ENCODE data around the gene ZDHHC4.
"Not testable (repeated sequence)": the region's sequence is repeated elsewhere in the genome, so short reads cannot be mapped to it uniquely, and the experiment has no call there.

The ZDHHC4 gene

DNA sequence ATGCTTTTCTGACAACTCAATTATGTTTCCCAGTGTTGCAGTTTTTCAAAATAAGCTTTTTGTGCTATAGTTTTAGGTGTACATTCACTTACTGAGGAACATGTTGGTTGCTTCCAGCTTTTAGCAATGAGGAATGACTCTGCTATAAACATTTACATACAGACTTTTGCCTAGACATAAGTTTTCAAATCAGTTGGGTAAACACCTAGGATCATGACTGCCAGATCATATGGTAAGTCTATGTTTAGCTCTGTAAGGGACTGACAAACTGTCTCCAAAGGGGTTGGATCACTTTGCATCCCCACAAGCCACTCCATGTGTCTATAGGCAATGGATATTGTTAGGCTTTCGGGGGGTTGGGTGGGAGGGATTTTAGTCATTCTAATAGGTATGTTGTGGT lies 15.1 kb upstream of the ZDHHC4 start:
- DNase-seq = no peak

DNA sequence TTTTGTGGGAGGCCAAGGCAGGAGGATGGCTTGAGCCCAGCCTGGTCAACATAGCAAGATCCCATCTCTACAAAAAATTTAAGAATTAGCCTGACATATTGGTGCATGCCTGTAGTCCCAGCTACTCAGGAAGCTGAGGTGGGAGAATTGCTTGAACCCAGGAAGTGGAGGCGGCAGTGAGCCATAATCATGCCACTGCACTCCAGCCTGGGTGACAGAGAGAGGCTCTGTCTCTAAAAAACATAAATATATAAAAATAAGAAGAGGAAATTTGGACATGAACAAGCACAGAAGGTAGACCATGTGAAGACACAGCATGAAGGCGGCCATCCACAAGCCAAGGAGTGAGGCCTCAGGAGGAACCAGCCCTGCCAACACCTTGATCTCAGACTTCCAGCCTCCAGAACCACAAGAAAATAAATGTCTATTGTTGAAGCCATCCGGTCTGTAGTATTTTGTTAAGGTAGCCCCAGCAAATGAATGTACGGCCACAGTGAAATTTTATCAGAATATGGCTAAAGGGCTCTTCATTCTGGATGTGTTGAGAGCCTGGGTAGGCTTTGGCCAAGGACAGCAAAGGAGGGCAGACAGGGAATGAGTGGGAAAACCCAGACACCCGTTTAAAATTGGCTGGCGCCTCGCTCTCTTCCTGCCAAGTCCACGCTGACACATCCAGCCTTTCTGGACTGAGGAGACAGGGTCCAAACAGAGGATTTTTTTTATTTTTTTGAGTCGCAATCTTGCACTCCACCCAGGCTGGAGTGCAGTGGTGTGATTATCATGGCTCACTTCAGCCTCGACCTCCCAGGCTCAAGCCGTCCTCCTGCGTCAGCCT lies 13.1 kb upstream of the ZDHHC4 start:
- no peak for DNase-seq

DNA sequence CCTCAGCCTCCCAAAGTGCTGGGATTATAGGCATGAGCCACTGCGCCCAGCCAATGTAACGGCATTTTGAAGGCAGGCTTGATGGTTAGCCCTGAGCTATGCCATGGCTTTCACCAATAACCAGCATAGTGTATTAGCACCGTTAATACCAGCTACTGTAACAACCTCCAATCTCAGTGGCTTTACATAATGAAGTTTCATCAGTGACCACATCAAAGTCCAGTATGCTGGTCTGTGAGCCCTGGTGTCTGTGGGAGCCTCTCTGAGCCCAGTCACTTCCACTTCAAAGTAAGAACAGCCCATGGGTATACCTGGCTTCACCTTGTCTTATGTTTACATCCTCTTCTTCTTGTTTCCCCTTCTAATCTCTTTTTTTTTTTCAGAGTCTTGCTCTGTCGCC lies 11.6 kb upstream of the ZDHHC4 start:
- no peak for DNase-seq

DNA sequence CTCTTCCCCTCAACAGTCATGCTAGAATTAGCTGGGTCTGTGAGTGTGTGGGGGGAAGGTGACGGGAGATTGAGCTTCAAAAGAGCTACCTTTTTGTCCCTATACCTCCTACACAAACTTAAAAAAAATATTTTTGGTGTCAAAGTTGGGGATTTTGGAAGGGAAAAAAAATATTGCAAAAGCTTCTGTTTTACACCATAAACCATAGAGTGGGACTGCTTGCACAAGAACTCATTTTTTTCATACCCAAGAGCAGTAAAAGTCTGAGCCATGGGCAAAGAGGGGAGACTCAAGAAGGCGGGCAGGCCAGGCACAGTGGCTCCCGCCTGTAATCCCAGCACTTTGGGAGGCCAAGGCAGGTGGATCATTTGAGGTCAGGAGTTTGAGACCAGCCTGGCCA lies 9.4 kb upstream of the ZDHHC4 start:
- no peak for DNase-seq

GRCh38 chr7:6571160-6571779 lies 6.0 kb upstream of the ZDHHC4 start:
- no peak for DNase-seq

GRCh38 chr7:6575281-6576023 lies 1.8 kb upstream of the ZDHHC4 start:
- DNase-seq = no peak

DNA sequence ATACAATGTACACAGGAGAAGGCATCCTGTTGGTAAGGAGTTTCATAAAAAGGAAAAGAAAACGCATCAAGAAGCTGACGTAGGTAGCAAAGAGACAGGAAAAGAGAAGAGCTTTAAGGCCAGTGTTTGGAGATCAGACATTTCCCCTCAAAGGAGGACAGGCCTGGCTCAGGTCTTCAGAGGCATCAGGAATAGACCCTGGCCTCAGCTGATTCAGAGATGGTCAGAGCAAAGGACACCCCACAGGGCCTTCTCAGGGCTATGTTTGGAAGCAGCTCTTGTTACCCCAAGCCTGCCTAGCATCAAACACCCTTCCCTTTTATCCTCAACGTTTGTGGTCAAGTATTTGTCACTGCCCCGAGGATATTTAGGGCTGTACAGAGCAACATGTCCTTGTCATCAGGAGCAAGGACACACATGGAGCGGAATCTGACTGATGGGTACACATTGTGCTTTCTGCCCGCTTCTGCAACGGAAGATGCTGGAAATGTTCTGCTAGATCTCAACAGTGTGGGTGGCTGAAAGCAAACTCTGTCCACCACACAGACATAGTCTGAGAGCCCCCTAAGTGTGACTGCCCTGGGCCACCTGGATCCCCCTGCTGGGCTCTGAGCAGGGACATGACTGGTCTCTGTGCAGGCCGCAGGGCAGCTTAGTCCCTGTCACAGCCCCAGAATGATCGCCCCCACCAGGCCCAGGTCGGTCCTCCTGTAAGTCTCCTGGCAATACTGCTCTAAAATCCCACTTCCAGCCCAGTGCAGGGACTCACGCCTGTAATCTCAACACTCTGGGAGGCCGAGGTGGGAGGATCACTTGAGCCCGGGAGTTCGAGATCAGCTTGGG lies 1.0 kb upstream of the ZDHHC4 start:
- no peak for DNase-seq

- DNase-seq = peak; percentile 76
Measured at GRCh38 chr7:6576867-6577368, 336 bp upstream of the ZDHHC4 start.

- no peak for DNase-seq
Measured at GRCh38 chr7:6578114-6579084, 1.1 kb downstream of the ZDHHC4 start.

GRCh38 chr7:6579446-6579845 lies 2.2 kb downstream of the ZDHHC4 start:
- DNase-seq = no peak

DNA sequence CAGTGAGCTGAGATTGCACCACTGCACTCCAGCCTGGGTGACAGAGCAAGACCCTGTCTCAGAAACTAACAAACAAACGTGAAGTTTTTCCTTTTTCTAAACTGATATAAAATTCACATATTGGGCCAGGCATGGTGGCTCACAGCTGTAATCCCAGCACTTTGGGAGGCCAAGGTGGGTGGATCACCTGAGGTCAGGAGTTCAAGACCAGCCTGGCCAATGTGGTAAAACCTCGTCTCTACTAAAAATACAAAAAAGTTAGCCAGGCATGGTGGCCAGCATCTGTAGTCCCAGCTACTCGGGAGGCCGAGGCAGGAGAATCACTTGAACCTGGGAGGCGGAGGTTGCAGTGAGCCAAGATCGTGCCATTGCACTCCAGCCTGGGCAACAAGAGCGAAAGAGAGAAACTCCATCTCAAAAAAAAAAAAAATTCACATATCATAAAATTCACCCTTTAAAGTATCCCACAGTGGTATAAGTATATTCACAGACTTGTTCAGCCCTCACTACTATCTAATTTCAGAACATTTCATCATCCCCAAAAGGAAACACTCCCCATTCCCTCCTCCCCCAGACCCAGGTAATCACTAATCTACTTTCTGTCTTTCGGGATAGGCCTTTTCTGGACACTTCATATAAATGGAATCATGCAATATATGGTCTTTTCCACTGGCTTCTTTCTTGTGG lies 8.6 kb downstream of the ZDHHC4 start:
- not testable (repeated sequence) for DNase-seq

DNA sequence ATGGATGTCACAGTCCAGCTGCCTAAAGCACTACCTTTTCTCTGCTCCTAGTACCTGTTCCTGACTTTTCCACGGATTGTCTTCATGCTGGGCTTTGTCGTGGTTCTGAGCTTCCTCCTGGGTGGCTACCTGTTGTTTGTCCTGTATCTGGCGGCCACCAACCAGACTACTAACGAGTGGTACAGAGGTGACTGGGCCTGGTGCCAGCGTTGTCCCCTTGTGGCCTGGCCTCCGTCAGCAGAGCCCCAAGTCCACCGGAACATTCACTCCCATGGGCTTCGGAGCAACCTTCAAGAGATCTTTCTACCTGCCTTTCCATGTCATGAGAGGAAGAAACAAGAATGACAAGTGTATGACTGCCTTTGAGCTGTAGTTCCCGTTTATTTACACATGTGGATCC lies 11.3 kb downstream of the ZDHHC4 start:
- DNase-seq = no peak

- DNase-seq = no peak
Measured at GRCh38 chr7:6589151-6589828, 12.0 kb downstream of the ZDHHC4 start.

DNA sequence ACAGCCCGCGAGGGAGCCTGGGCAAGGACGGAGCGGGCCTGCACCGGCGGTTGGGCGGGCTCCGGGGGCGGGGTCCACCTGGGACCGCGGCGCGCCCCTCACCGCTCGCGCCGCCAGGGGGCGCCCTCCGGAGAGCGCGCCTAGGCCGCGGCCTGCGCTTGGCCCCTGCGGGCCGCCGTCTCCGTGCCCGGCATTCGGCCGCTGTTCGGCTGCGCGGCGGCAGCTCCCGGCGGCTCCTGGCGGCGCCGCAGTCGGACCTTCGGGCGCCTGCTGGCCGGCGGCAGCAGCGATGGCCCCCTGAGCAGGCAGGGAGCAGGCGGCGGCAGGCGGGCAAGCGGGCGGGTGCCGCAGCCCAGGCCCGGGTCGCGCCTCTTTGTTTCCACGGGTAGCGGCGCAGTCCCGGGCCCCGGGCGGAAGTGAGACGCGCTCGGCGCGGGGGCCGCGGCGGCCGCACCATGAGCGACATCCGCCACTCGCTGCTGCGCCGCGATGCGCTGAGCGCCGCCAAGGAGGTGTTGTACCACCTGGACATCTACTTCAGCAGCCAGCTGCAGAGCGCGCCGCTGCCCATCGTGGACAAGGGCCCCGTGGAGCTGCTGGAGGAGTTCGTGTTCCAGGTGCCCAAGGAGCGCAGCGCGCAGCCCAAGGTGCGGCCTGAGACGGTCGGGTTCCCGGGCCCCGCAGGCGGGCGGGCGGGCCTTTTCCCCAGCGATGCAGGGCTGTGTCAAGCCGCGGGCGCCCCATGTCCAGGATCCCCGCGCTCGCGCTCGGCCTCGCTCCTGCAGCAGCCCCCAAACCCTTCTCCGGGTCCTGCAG lies 12.8 kb downstream of the ZDHHC4 start, which contains the start of gene INTS15:
INTS15 (plus strand) TSS at position 193 of the 816 bp plus-strand sequence; CDS start at position 456, 263 bp downstream.
- peak; percentile 93 for DNase-seq

GRCh38 chr7:6590645-6591110 lies 13.4 kb downstream of the ZDHHC4 start:
- no peak for DNase-seq

DNA sequence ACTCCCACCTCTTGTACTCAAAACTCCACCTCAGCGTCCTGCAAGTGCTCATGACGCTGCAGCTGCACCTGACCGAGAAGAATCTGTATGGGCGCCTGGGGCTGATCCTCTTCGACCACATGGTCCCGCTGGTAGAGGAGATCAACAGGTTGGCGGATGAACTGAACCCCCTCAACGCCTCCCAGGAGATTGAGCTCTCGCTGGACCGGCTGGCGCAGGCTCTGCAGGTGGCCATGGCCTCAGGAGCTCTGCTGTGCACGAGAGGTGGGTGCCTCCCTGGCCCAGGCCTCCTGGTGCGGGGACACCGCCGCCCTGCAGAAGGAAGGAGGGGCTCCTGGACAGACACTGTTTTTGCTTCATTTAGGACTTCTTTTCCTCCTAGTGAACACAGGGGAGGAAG lies 22.8 kb downstream of the ZDHHC4 start:
- DNase-seq = no peak

- DNase-seq = no peak
Measured at GRCh38 chr7:6604458-6604857, 27.2 kb downstream of the ZDHHC4 start.

DNA sequence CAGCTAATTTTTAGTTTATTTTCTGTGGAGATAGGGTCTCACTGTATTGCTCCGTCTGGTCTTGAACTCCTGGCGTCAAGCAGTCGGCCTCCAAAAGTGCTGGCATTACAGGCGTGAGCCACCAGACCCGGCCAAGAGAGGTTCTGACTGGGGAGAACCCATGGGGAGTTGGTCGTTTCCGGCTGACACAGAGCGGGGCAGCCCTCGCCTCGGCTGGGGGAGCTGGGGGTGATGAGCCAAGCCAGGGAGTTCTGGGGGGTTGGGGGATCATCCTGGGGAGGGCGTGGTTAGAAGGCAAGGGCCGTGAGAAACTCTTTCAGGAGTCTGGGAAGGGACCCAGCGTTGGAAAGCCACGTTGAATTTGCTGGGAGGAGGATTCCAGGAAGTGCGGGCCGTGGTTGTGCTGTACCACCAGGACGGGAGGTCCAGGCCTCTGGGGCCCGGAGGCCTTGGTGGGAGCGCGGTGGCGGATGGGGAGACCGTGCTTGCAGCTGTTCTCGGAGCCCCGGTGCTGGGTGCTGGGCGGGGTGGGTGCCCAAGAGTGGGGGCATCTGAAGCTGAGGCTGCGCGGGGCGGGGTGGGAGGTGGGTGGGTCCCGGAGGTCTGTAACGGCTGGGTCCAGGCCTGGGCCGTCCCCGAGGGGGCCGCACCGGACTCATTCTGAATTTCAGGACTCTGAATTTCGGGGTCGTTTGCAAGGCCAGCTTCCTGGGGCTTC lies 29.8 kb downstream of the ZDHHC4 start:
- DNase-seq = no peak

Data from eye (tissue), 1 donor.